ENCODE measurements around the gene GNB1. TPM values are rescaled to one million over a fixed set of nuclear protein-coding genes. Genes with fewer than 3 reads are reported as not detected.
A peak's percentile ranks its signal among the peaks of the same experiment; 100 is the strongest.

The GNB1 gene
- total RNA-seq, 1 experiment from 2014 or later, result 611 TPM

DNA sequence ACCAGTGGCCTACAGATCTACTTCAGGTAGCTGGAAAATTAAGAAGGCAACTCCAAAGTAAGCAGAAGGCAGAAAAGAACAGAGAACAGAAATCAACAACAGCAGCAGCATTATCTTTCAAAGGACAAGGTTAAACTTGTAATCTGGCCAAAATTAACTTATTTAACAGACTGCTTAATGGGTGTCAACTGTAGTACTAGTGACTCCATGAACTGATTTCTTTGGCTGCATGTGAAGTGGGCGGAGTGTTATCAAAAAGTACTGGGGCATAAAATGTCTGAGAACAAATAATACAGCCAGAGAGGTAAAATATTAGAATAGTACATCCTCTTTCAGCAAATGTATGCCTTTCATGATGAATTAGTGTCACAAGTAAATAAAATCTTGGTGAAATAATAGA, 88.0 kb downstream of the GNB1 start:
- intact Hi-C loops (cut with micrococcal nuclease; ENCODE audit: unreplicated experiment), result no loop called here
- Histone ChIP-seq H3K27ac (ENCODE audit: low read depth, low read length, poor library complexity, severe bottlenecking) (no peak overlapping the region), H3K4me3 (ENCODE audit: low read depth, low read length, poor library complexity, severe bottlenecking) (no peak overlapping the region), H3K27me3 (replicated peaks; ENCODE audit: insufficient read depth, low read depth, low read length, poor library complexity) (no peaks in the 10 kb centered on the region), H3K4me1 (ENCODE audit: insufficient read depth, low read length, poor library complexity, severe bottlenecking) (no peaks in the 10 kb centered on the region), H3K36me3 (ENCODE audit: insufficient read depth, low read length, poor library complexity, severe bottlenecking) (peaks cover 80% of the 10 kb centered on the region), H3K9me3 (ENCODE audit: low read depth, low read length, poor library complexity, severe bottlenecking) (no peaks in the 10 kb centered on the region)
- TF ChIP-seq EZH2 (IDR thresholded peaks at IDR 0.05; ENCODE audit: borderline replicate concordance, low read depth, low read length, poor library complexity, severe bottlenecking) (no peak), CTCF (conservative IDR thresholded peaks at IDR 0.05; ENCODE audit: low read depth, low read length) (no peak)
- BruUV-seq (replicated peaks), result no TSS peak
- ChIA-PET POLR2A (ENCODE audit: low non-redundant PET) (no interaction called here), CTCF (no interaction called here)
- no peak for DNase-seq (ENCODE audit: low spot score)

GRCh38 chr1:1799716-1800115, 91.2 kb downstream of the GNB1 start:
- no TSS peak for BruUV-seq (replicated peaks)

GRCh38 chr1:1797731-1798341, 93.1 kb downstream of the GNB1 start:
- Histone ChIP-seq H3K27ac (ENCODE audit: low read depth, low read length, poor library complexity, severe bottlenecking) (no peak overlapping the region), H3K9me3 (ENCODE audit: low read depth, low read length, poor library complexity, severe bottlenecking) (no peaks in the 10 kb centered on the region), H3K4me3 (ENCODE audit: low read depth, low read length, poor library complexity, severe bottlenecking) (no peak overlapping the region), H3K36me3 (ENCODE audit: insufficient read depth, low read length, poor library complexity, severe bottlenecking) (peaks cover 78% of the 10 kb centered on the region), H3K4me1 (ENCODE audit: insufficient read depth, low read length, poor library complexity, severe bottlenecking) (no peaks in the 10 kb centered on the region), H3K27me3 (replicated peaks; ENCODE audit: insufficient read depth, low read depth, low read length, poor library complexity) (no peaks in the 10 kb centered on the region)
- ChIA-PET POLR2A (ENCODE audit: low non-redundant PET) (no interaction called here), CTCF (no interaction called here)
- TF ChIP-seq CTCF (conservative IDR thresholded peaks at IDR 0.05; ENCODE audit: low read depth, low read length), result no peak
- no peak for TF ChIP-seq EZH2 (IDR thresholded peaks at IDR 0.05; ENCODE audit: borderline replicate concordance, low read depth, low read length, poor library complexity, severe bottlenecking)
- intact Hi-C loops (cut with micrococcal nuclease; ENCODE audit: unreplicated experiment), result no loop called here
- no peak for DNase-seq (ENCODE audit: low spot score)
- no TSS peak for BruUV-seq (replicated peaks)

More at GRCh38 chr1:1799716-1800115, 91.2 kb downstream of the GNB1 start:
- H3K27ac ChIP-seq (ENCODE audit: low read depth, low read length, poor library complexity, severe bottlenecking), result peak overlapping the region; percentile 13
- H3K4me1 ChIP-seq (ENCODE audit: insufficient read depth, low read length, poor library complexity, severe bottlenecking), result no peaks in the 10 kb centered on the region
- no peak for DNase-seq (ENCODE audit: low spot score)
- H3K9me3 ChIP-seq (ENCODE audit: low read depth, low read length, poor library complexity, severe bottlenecking), result no peaks in the 10 kb centered on the region
- intact Hi-C loops (cut with micrococcal nuclease; ENCODE audit: unreplicated experiment), result no loop called here
- H3K4me3 ChIP-seq (ENCODE audit: low read depth, low read length, poor library complexity, severe bottlenecking), result no peak overlapping the region
- ChIA-PET POLR2A (ENCODE audit: low non-redundant PET) (no interaction called here), CTCF (no interaction called here)
- TF ChIP-seq EZH2 (IDR thresholded peaks at IDR 0.05; ENCODE audit: borderline replicate concordance, low read depth, low read length, poor library complexity, severe bottlenecking) (no peak), CTCF (conservative IDR thresholded peaks at IDR 0.05; ENCODE audit: low read depth, low read length) (no peak)
- no peaks in the 10 kb centered on the region for H3K27me3 ChIP-seq (replicated peaks; ENCODE audit: insufficient read depth, low read depth, low read length, poor library complexity)
- peaks cover 79% of the 10 kb centered on the region for H3K36me3 ChIP-seq (ENCODE audit: insufficient read depth, low read length, poor library complexity, severe bottlenecking)
